A204.1 (cell line): ENCODE measurements around the gene PSMD6.

Experiments
- FAIRE-seq: peaks from 2 replicates; lab custom pipeline; 2012; peaks lifted over from hg19 to GRCh38; lab: Jason Lieb, UNC

The PSMD6 gene

DNA sequence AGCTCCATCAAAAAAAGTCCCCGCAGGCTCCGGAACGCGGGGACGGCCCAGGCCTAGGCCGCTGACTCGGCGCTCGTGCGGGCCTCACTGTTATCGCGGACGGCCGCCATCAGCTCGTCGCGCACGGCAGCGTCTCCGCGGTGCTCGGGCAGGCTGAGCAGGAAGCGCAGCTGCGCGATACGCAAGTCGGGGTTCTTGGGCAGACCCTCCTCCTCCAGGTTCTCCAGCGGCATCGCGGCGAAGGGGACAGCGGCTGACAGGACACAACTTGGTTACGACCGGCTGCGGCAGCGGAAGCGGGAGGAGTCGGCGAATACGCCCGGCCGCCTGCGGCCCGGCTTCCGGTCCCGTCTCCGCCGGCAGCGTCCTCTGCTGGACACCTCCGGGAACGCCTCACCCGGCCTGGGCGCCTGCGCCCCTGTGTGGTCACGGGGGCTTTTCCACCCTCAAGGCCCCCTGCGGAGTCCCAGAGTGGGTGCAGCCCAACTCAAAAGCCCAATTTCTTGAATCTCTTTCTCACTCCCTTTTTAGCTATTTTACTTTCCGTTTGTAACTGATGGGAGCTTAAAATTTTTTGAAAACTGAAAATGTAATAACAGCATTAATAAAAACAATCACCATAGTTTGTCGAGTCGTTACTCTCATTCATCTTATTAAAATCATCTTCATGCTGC is at the start of gene PSMD6:
Gene PSMD6, minus strand, starts transcription at position 308 of the 674 bp plus-strand sequence. Its CDS starts 75 bp downstream, at position 233.
- FAIRE-seq, result no peak

DNA sequence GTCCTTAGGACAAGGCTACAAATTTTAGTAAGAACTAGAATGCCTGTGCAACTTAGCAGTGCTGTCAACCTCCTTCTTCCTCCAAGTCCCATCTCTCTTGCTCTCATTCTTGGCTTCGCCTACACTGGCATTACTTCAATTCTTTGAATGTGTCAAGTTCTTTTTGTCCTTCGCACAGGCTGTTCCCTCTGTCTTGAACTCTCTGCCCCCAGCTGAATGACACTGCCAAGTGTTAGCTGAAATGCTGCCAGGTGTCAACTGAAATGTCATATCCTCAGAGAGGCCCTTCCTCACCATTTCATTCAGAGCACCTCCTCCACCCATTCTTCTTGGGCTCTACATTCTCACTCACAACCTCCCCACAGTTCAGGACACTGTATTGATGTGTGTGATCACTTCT is 48.8 kb upstream of the PSMD6 start:
- no peak for FAIRE-seq

DNA sequence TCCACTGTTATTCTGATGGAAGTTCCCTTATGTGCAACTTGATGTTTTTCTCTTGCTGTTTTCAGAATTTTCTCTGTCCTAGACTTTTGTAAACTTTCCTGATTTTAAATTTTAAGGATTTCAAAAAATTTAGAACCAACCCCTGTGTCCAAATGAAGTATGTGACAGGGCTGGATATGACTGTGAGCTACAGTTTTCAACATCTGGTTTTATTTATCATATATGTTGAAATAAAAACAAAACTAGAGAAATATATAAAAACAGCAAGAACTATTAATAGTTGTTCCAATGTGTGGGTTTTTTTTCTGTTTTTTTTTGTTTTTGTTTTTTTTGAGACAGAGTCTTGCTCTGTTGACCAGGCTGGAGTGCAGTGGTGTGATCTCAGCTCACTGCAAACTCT is 47.4 kb upstream of the PSMD6 start:
- FAIRE-seq, result no peak

DNA sequence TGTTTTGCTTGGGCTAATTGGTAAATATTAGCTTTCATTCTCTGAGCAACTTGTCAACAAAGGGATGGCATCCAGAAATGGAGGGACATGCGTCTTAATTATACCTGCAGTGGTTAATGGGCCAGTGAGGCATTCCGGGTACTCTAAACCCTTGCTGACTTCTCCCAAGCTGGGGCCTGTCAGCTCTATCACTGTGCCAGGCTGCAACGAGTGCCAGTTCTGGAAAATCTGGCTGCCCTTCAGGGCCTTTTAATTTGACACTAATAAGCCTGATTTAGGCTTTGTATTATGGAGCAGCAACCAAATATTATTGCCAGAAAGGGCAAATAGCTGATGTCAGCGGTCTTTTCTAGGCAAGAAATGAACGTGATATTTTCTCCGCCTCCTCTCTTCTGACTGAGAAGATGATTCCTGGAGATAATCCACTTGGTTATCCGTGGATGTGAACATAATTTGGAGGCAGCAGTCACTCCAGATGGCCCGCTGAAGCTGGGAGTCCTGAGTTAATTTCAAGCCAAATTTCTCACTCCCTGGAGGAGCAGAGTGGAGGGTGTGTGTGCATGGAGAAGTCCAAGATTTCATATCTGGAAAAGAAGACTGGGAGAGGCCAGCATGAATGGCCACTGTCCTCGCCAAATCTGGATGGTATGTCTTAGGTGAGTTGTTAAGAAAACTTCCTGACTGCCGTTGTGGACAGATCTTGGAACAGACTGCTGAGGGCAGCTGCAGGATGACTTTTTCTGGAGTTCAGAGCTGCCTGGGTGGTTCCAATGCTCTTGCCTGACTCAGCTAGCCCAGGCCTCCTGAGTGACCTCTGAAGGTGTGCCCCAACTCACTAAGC is 44.4 kb upstream of the PSMD6 start:
- no peak for FAIRE-seq

DNA sequence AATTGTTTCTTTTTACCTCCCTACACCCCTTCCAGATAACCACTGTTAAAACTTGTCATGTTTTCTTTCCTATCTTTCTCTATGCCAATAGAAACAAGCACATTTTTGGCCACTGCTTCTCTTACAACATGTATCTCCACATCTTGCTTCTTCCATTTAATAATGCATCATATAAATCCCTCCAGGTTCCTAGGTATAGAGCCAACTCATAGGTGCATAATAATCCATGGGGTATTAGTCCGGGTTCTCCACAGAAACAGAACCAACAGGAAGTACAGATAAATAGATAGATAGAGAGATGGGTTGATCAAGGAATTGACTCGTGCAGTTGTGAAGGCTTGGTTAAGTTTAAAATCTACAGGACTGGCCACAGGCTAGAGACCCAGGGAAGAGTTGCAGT is 41.5 kb upstream of the PSMD6 start:
- FAIRE-seq, result no peak

DNA sequence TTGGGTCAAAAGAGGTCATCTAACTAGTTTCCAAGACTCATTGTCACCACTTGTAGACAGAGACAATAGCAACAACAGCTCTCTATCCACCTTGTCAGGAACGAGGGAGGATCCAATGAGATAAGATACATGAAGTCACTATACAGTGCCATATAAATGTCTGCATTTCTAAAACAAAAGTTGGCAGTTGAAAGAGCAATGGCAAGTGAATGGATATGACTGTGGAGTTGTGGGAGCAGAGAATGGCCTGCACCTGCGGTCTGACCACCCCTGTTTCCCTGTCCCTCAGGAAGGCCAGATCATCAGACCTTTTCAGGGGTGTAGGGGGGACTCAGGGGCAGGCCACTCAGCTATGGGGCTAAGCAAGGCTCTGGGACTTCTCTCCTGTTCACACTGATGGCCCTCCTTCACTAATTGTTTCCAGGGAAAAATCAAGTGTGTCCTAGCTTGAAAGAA is 40.7 kb upstream of the PSMD6 start:
- FAIRE-seq, result no peak

DNA sequence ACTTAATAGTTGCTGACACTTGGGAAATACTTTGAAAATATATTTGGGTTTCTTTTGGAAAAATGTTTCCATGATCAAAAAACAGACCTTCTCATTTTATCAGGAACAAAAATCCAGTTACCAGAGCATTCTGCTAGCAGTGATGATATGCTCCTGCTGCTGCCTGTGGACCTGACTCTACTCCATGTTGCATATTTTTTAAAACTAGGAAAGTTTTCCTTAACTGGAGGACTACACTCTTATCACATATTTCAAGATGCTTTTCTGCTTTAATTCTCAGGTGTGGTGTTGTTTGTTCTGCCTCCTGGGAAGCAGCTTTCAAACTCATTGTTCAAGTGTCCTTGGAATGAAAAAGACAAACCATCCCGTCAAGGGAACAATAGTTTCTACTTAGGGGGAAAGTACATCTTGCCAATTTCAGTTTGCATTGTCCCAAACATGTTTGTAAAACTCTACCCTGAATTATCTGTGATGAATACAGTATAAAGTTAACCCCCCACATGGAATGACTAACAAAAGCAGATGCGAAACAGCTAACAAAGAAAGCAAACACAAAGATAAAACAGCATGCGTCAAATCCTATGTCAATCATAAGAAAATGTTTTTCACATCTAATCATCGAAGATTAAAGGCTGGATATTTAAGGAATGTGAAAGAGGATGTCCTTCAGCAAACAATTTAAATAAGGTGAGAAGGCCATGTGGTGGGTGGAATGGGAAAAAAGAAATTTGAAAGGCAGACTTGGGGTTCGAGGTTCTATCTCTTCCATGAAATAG is 40.1 kb upstream of the PSMD6 start:
- FAIRE-seq, result no peak

DNA sequence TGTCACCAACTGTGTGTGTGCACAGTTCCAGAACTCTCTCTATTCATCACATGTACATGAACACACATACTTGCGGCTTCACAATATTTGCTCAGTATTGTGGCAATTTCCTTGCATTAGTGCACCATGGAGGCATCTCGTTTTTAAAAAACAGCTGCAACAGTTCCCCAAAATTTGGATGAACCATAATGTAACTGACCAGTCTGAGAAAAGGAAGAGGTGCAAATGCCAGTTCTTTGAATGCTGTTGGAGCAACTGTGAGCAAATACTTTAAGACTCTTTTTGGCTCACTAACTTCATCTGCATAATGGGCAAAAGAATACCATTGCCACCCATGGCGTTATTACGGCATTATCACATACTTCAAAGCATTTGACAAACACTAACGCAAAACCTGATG is 38.3 kb upstream of the PSMD6 start:
- FAIRE-seq, result no peak

DNA sequence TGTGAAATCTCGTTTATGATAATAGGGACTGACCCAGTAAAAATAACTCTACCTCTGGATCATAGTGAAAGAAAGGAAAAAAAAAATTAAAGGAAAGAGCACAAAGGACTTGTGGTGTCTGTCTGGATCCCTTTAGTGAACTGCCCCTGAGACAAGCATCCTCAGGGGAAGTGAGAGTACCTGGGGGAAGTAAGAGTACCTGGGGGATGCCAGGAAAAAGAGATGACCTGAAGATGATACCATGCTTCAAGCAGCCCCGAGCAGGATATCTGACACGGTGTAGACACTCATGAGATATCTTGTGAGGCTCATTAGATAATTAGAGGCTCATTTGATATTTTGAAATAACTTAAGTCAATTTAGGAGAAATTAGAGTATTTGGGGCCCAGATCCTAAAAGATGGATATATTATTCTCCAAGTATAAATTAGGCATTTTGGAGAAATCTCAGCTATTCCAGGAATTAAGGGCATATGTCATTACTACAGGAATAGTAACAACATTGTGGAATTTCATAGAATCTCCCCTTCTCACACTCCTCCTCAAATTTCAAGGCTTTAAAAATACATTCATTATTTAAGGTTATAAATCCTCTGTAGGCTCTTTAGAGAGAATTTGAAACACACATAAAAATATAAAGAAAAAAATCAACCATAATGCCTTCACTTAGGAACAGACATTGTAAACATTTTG is 36.3 kb upstream of the PSMD6 start:
- no peak for FAIRE-seq

DNA sequence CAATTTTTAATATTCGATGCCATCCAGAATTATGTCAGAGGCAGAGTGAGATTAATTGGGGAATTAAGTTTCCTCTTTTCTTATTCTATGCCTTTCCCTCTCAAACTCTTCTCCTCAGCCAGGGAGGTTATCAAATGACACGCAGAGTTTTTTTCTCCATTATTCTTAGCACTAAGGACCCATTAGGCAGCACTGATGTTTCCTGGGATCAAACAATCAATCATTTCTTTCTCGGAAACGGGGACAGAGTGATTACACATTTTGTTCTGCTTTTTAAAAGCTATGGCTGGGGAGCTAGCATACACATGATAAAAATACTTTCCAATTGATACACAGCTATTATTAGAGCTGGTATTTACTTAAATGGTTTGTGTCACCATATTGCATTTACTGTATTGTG is 35.3 kb upstream of the PSMD6 start:
- no peak for FAIRE-seq

DNA sequence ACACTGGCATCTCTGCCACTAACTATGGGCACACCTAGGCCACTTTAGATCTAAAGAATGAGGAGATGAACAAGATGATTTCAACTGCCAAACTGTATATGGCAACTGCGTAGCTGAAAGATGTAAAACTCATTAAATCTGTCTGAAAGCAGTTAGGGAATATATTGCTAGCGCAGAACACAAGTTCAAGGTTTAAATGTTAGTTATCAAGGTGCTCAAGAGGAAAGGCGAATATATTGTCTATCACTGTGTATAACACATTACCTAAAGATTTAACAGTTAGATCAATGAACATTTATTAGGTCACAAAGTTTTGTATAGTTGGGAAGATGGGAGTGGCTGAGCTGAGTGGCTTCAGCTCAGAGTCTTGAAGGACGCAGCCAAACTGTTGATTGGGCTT is 33.9 kb upstream of the PSMD6 start:
- FAIRE-seq, result no peak

DNA sequence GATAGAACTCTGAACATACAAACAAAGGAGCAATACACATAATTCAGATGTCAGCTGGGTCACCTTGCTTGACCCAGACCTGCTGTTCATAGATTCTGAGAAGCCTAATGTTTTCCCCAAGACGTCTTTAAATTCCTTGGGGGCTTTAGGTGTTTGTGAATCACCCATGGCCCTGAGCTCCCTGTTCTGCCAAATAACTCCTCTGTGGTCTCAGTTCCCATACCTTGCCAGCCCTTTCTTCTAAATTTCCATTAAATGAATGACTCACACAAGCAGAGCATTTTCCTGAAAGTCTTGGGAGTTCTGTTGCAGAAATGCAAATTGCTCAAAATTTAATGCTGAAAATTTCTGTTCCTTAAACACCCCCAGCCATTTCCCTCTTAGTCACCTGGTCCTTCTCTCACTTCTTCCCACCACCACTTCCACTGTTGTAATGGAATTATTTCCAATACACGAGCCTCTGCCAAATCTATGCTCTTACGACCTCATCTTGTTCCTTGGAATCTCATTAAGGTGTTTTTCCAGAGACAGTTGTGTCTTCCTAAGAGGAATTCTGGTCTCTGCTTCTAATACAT is 33.4 kb upstream of the PSMD6 start:
- no peak for FAIRE-seq

DNA sequence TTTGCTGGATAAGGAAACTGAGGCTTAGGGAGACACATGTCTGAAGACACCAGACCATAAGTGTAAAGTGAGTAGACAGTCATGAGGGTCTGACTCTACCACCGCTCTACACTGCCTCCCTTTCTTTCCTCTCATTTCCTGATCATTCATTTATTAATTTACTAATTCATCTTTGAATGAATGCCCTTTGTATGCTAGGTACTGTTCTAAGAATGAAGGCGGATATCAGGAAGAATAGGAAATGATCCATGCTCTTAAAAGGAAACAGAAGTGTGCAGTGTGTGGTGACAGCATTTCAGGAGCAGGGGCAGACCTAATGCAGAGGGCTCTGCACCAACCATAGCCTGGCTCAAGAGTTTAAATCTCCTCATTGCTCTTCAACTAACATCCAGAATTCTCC is 31.8 kb upstream of the PSMD6 start:
- no peak for FAIRE-seq

DNA sequence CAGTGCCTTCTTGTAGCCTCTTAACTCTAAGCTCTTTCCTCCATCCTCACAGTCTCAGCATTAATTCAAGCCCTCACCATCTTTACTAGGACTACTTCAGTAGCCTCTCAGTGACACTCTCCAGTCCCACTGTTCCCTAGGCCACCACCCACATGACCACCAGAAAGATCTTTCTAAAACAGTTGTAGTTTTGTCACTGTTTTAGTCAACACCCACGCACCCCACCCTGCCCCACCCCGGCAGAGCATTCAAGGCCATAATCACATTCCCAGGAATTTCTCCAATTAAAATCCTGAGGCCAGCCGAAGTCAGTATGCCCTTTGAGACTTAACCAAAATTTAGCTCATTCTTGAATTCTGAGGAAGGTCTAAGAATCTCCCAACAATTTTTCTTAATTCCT is 31.2 kb upstream of the PSMD6 start:
- FAIRE-seq, result no peak

DNA sequence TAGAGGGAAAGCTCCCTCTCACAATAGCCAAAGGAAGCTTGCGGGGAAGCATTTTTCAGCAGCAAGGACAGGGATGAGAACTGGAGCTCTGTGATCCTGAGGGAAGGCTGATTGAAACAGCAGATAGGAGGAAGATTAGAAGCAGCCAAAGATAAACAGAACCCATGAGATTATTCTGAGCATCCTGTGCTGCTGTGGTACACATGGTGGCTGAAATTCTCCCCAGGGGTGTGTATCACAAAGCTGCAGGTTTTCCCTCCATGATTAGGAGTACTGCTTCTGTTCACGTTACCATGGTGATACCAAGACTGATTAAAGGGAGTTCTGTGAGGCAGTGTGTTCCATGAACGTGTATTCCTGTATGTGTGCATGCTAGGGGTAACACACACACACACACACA is 30.3 kb upstream of the PSMD6 start:
- no peak for FAIRE-seq

DNA sequence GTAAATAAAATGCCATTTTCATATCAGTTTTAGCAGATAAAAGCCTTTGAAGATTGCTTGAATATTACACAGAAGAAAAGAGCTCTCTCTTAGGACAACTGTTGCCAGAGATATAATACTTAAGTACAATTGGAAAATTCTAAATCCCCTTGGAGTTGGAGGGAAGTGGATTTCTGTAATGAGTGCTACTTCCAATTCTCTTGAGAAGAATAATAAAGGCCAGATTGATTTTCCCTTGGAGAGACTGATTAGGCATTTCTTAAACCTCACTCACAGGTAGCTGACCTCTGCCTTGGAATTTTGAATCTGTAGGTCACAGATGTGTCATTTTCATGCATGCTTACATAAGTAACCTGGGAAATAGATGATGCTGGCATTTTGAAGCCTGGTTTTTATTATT is 29.8 kb upstream of the PSMD6 start:
- no peak for FAIRE-seq

DNA sequence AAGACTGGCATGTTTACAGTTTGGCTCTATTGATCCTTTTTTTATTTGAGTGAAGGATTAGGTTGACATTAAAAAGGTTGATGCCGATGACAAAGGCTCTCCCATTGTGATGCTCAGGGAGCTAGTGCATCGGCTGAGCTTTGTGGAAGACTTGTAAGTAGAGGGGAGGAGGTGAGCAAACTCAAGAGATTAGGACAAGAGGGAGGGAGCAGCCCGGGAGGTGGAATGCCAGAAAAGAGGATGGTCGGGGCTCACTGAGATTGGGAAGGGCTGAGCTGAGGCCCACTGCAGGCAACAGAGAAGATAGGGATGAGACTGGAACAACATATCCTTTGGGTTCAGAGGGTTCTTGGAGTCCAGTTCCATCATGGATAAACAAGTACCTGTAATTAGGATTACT is 26.5 kb upstream of the PSMD6 start:
- no peak for FAIRE-seq

DNA sequence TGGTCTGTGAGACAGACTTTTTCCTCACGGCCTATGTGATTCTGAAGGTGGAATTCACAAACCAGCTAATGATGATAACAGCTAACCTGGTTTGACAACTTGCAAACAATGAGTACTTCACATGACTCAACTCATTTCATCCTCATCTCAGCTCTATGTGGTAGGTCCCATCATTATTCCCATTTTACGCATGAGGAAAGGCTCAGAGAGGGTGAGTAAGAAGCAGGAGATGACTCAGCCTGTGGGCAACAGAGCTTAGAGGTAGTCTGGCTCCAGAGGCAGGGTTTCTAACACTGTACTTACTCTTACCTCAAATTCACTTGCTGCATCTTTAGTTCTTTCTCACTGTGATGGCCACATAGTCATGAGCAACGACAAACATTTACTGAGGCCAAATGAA is 25.8 kb upstream of the PSMD6 start:
- no peak for FAIRE-seq

DNA sequence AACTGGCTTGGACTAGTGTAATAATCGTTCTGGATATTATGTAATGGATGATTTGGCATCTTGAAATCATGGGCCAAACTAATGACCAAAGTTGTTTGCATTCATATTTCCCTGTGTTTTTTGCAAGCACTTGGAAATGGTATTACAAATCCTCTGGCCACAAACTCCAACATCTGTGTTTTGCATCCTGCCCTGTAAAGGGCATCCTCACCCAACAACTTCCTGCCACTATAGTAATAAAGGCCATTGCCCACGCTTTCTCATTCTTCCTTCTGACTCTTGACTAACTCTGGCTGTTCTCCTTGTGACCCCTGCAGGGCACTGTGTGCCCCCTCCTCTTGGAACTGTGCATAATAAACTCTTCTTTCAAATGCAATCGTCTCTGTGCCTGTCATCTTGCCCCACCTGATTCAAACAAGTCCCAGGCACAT is 25.4 kb upstream of the PSMD6 start:
- no peak for FAIRE-seq

DNA sequence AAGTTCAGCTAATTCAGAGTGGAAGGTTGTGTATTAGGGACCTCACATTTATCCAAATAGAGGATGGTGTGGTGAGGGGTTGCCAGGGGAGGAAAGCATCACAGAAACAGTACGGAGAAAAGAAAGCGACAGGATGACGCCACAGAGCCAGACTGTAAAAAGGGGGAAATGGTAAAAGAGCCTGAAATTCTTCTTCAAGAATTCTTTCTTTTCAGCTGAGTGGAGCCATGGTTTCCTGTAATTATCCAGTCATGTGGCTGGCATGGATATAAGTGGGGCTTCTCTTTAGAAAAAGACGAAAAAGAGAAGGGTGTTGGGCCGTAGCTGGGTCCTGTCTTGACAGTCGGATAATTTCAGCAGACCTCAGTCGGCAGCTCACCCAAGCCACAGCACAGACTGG is 24.5 kb upstream of the PSMD6 start:
- FAIRE-seq, result no peak

DNA sequence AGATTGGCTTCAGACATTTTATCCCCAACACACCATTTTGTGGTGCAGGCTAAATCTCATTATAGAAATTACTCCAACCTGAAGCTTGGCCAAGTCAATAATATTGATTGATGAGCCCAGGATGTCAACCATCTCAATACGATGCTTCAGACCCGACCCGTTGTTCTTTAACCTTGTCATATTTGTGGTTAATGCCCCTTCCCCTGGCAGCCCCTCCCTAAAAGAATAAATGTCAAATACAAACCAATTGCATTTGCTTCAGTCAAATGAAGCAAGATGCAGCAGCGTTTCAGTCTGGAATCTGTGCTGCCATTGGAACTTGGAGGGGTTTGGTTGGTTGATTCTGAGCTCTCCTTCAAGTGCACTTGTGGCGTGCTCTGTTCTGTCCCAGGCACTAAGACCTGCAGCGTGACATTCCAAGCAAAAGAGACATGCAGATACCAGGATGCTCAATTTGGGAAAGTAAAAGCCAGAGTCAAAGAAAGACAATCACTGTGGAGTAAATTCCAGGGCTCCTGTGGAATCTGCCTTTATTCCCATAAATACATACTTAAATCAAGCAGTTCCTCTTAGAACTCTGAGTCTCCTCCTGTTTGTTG is 23.8 kb upstream of the PSMD6 start:
- FAIRE-seq, result no peak

DNA sequence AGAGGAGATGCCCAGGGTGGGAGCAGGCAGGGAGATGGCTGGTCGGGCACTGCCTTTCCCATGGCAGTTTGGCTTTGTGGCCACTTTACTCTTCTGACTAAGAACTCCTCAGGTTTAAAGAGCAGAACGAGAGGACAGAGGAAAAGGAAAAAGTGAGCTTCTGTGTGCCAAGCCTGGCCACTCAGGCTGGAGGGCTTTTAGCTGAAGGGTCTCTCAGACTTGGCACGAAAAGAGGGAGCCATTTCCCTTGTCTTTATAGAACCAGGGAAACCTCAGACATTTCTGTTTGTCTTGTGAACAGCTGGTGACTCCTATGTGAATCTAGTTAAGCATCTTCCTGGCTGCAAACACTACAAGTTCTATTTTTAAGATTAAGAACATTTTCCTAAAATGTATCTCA is 23.3 kb upstream of the PSMD6 start:
- FAIRE-seq, result no peak
